ENCODE measurements around the gene PRKN.
"Not testable (repeated sequence)": the region's sequence is repeated elsewhere in the genome, so short reads cannot be mapped to it uniquely, and the experiment has no call there.

The PRKN gene

GRCh38 chr6:161342039-161342438 is 1385.5 kb downstream of the PRKN start:
- TF ChIP-seq FOXA1 (IDR thresholded peaks at IDR 0.05) (no peak), TARDBP (IDR thresholded peaks at IDR 0.05) (no peak), FOXK2 (IDR thresholded peaks at IDR 0.05) (no peak), PKNOX1 (IDR thresholded peaks at IDR 0.05) (no peak), LEF1 (IDR thresholded peaks at IDR 0.05; ENCODE audit: borderline replicate concordance) (no peak), NFRKB (IDR thresholded peaks at IDR 0.05) (no peak), L3MBTL2 (conservative IDR thresholded peaks at IDR 0.05) (no peak)
- POLR2A ChIA-PET = no interaction called here
- no peak for DNase-seq (ENCODE audit: extremely low spot score)
- CTCF ChIA-PET = no interaction called here

GRCh38 chr6:161341638-161342037 is 1385.9 kb downstream of the PRKN start:
- TF ChIP-seq PKNOX1 (IDR thresholded peaks at IDR 0.05) = no peak
- no peak for TF ChIP-seq L3MBTL2 (conservative IDR thresholded peaks at IDR 0.05)
- TF ChIP-seq FOXK2 (IDR thresholded peaks at IDR 0.05) = no peak
- TF ChIP-seq SP1 (IDR thresholded peaks at IDR 0.05) = no peak
- TF ChIP-seq ARNT (IDR thresholded peaks at IDR 0.05) = no peak
- TF ChIP-seq HDGF (IDR thresholded peaks at IDR 0.05; ENCODE audit: borderline replicate concordance) = no peak
- TF ChIP-seq SUZ12 (IDR thresholded peaks at IDR 0.05) = no peak
- TF ChIP-seq CTBP1 (IDR thresholded peaks at IDR 0.05; ENCODE audit: borderline replicate concordance) = no peak
- TF ChIP-seq BHLHE40 (IDR thresholded peaks at IDR 0.05; ENCODE audit: borderline replicate concordance) = no peak
- TF ChIP-seq TARDBP (IDR thresholded peaks at IDR 0.05) = no peak
- no peak for TF ChIP-seq LEF1 (IDR thresholded peaks at IDR 0.05; ENCODE audit: borderline replicate concordance)
- TF ChIP-seq NFRKB (IDR thresholded peaks at IDR 0.05) = no peak
- ChIA-PET CTCF (no interaction called here), POLR2A (no interaction called here)
- no peak for DNase-seq (ENCODE audit: extremely low spot score)

GRCh38 chr6:161338015-161338414 is 1389.6 kb downstream of the PRKN start:
- DNase-seq (ENCODE audit: extremely low spot score) = no peak
- ChIA-PET CTCF (no interaction called here), POLR2A (no interaction called here)
- TF ChIP-seq PKNOX1 (IDR thresholded peaks at IDR 0.05) (no peak), NFRKB (IDR thresholded peaks at IDR 0.05) (no peak), HDGF (IDR thresholded peaks at IDR 0.05; ENCODE audit: borderline replicate concordance) (no peak), ARNT (IDR thresholded peaks at IDR 0.05) (no peak), ELF4 (IDR thresholded peaks at IDR 0.05) (no peak), LEF1 (IDR thresholded peaks at IDR 0.05; ENCODE audit: borderline replicate concordance) (no peak), TARDBP (IDR thresholded peaks at IDR 0.05) (no peak), BHLHE40 (IDR thresholded peaks at IDR 0.05; ENCODE audit: borderline replicate concordance) (no peak), FOXM1 (IDR thresholded peaks at IDR 0.05; ENCODE audit: borderline replicate concordance) (no peak), L3MBTL2 (conservative IDR thresholded peaks at IDR 0.05) (no peak), FOXA1 (IDR thresholded peaks at IDR 0.05) (no peak), SP1 (IDR thresholded peaks at IDR 0.05) (no peak)

- ChIA-PET POLR2A (no interaction called here), CTCF (no interaction called here)
- TF ChIP-seq ARNT (IDR thresholded peaks at IDR 0.05) (no peak), L3MBTL2 (conservative IDR thresholded peaks at IDR 0.05) (no peak), CTBP1 (IDR thresholded peaks at IDR 0.05; ENCODE audit: borderline replicate concordance) (no peak), FOXA1 (IDR thresholded peaks at IDR 0.05) (no peak), FOXM1 (IDR thresholded peaks at IDR 0.05; ENCODE audit: borderline replicate concordance) (no peak), BHLHE40 (IDR thresholded peaks at IDR 0.05; ENCODE audit: borderline replicate concordance) (no peak), HDGF (IDR thresholded peaks at IDR 0.05; ENCODE audit: borderline replicate concordance) (no peak), SUZ12 (IDR thresholded peaks at IDR 0.05) (no peak), NFRKB (IDR thresholded peaks at IDR 0.05) (no peak), FOXK2 (IDR thresholded peaks at IDR 0.05) (no peak), ELF4 (IDR thresholded peaks at IDR 0.05) (no peak), ZNF384 (IDR thresholded peaks at IDR 0.05) (no peak), PKNOX1 (IDR thresholded peaks at IDR 0.05) (no peak), SP1 (IDR thresholded peaks at IDR 0.05) (no peak), LEF1 (IDR thresholded peaks at IDR 0.05; ENCODE audit: borderline replicate concordance) (no peak), TARDBP (IDR thresholded peaks at IDR 0.05) (no peak)
- no peak for DNase-seq (ENCODE audit: extremely low spot score)
Measured at GRCh38 chr6:161336479-161336878, 1391.1 kb downstream of the PRKN start.

- no peak for DNase-seq (ENCODE audit: extremely low spot score)
- POLR2A ChIA-PET = no interaction called here
- TF ChIP-seq FOXK2 (IDR thresholded peaks at IDR 0.05) (no peak), BHLHE40 (IDR thresholded peaks at IDR 0.05; ENCODE audit: borderline replicate concordance) (no peak), TARDBP (IDR thresholded peaks at IDR 0.05) (no peak), LEF1 (IDR thresholded peaks at IDR 0.05; ENCODE audit: borderline replicate concordance) (no peak), CTBP1 (IDR thresholded peaks at IDR 0.05; ENCODE audit: borderline replicate concordance) (no peak), NFRKB (IDR thresholded peaks at IDR 0.05) (no peak), SUZ12 (IDR thresholded peaks at IDR 0.05) (no peak), ELF4 (IDR thresholded peaks at IDR 0.05) (no peak), SP1 (IDR thresholded peaks at IDR 0.05) (no peak), FOXM1 (IDR thresholded peaks at IDR 0.05; ENCODE audit: borderline replicate concordance) (no peak), ARNT (IDR thresholded peaks at IDR 0.05) (no peak), PKNOX1 (IDR thresholded peaks at IDR 0.05) (no peak), L3MBTL2 (conservative IDR thresholded peaks at IDR 0.05) (no peak)
- CTCF ChIA-PET = no interaction called here
Measured at GRCh38 chr6:161333410-161333809, 1394.2 kb downstream of the PRKN start.

- CTCF ChIA-PET = interaction anchor here (0.6 kb wide), 1 partner anchor 292 kb away, joined by 3 read pairs; no protein-coding TSS in a partner anchor
Measured at GRCh38 chr6:161331402-161332081, 1396.0 kb downstream of the PRKN start.

More at GRCh38 chr6:161331402-161332081, 1396.0 kb downstream of the PRKN start:
- POLR2A ChIA-PET = interaction anchor here (0.6 kb wide), 1 partner anchor 57 kb away, joined by 3 read pairs; the partner anchor contains the start of gene AGPAT4
- DNase-seq (ENCODE audit: extremely low spot score) = not testable (repeated sequence)

Data from HEK293T (cell line).